HG02678 (cell line): ENCODE measurements around the gene KRT27.

Source experiments
- ATAC-seq: cut with Tn5 transposase; IDR thresholded peaks from one replicate; pipeline ENCODE4 v1.9.1; 2021; ENCODE audit warnings: mild to moderate bottlenecking, moderate library complexity; ENCODE audit not compliant: unreplicated experiment

Gene KRT27

GRCh38 chr17:40810494-40810893 lies 28.1 kb upstream of the KRT27 start:
- ATAC-seq: no peak

GRCh38 chr17:40809721-40810421 lies 27.5 kb upstream of the KRT27 start:
- no peak for ATAC-seq

GRCh38 chr17:40806131-40806530 lies 23.8 kb upstream of the KRT27 start:
- no peak for ATAC-seq

- ATAC-seq: no peak
These were observed 21.3 kb upstream of the KRT27 start for GRCh38 chr17:40803617-40804082.

GRCh38 chr17:40801157-40801556 lies 18.8 kb upstream of the KRT27 start:
- no peak for ATAC-seq

- no peak for ATAC-seq
These were observed 18.0 kb upstream of the KRT27 start for GRCh38 chr17:40800381-40800780.

- ATAC-seq: no peak
These were observed 17.5 kb upstream of the KRT27 start, which contains the start of gene KRT28 for GRCh38 chr17:40799859-40800258. KRT28 (minus strand) TSS chr17:40799959; CDS start chr17:40799893, 66 bp downstream.

GRCh38 chr17:40796846-40797245 lies 14.5 kb upstream of the KRT27 start:
- no peak for ATAC-seq

GRCh38 chr17:40795019-40795667 lies 12.8 kb upstream of the KRT27 start:
- ATAC-seq: no peak

- no peak for ATAC-seq
These were observed 12.1 kb upstream of the KRT27 start for GRCh38 chr17:40794466-40794865.

- no peak for ATAC-seq
These were observed 11.5 kb upstream of the KRT27 start for GRCh38 chr17:40793832-40794231.

GRCh38 chr17:40791787-40792436 lies 9.6 kb upstream of the KRT27 start:
- no peak for ATAC-seq

GRCh38 chr17:40791111-40791510 lies 8.8 kb upstream of the KRT27 start:
- ATAC-seq: no peak

GRCh38 chr17:40779181-40779909 lies 3.0 kb downstream of the KRT27 start:
- no peak for ATAC-seq

- no peak for ATAC-seq
These were observed 3.9 kb downstream of the KRT27 start for GRCh38 chr17:40778461-40778860.

- no peak for ATAC-seq
These were observed 4.4 kb downstream of the KRT27 start for GRCh38 chr17:40777971-40778370.

- no peak for ATAC-seq
These were observed 4.9 kb downstream of the KRT27 start for GRCh38 chr17:40777459-40777858.

GRCh38 chr17:40775945-40776344 lies 6.4 kb downstream of the KRT27 start:
- no peak for ATAC-seq

GRCh38 chr17:40772101-40772500 lies 10.2 kb downstream of the KRT27 start, which contains the start of gene KRT26:
KRT26 (minus strand) TSS chr17:40772201; CDS start chr17:40772113, 88 bp downstream.
- ATAC-seq: no peak

GRCh38 chr17:40765657-40766056 lies 16.7 kb downstream of the KRT27 start:
- ATAC-seq: no peak

- ATAC-seq: no peak
These were observed 18.6 kb downstream of the KRT27 start for GRCh38 chr17:40763752-40764151.
